Chondrocyte (in vitro differentiated cells): ENCODE results near the gene C14orf93. TPM values are rescaled to one million over a fixed set of nuclear protein-coding genes. Genes with fewer than 3 reads are reported as not detected.
"Not testable (repeated sequence)": the region's sequence is repeated elsewhere in the genome, so short reads cannot be mapped to it uniquely, and the experiment has no call there.

Experiments used
- DNase-seq: peaks from one replicate; pipeline ENCODE4 v3.0.0; 2021; ENCODE audit warnings: mixed read lengths, low spot score
- H3K27ac Mint-ChIP-seq: one replicate; pipeline ENCODE4 v1.8.0; 2021; ENCODE audit warnings: mild to moderate bottlenecking, moderate library complexity, mixed read lengths; ENCODE audit not compliant: unreplicated experiment
- H3K27me3 Mint-ChIP-seq: 2 replicates; pipeline ENCODE4 v1.8.0; 2021; ENCODE audit warnings: low read depth, mixed read lengths
- H3K36me3 Mint-ChIP-seq: 2 replicates; pipeline ENCODE4 v1.8.0; 2021; ENCODE audit warnings: low read depth, mixed read lengths
- H3K4me1 Mint-ChIP-seq: 2 replicates; pipeline ENCODE4 v1.8.0; 2021; ENCODE audit warnings: low read depth, mild to moderate bottlenecking, mixed read lengths
- H3K4me3 Mint-ChIP-seq: one replicate; pipeline ENCODE4 v1.8.0; 2021; ENCODE audit warnings: mild to moderate bottlenecking, moderate library complexity, mixed read lengths; ENCODE audit not compliant: unreplicated experiment
- H3K9me3 Mint-ChIP-seq: 2 replicates; pipeline ENCODE4 v1.8.0; 2021; ENCODE audit warnings: low read depth, mixed read lengths
- total RNA-seq: library from RNA; stranded (reverse); gene quantifications from 3 replicates; pipeline ENCODE4 v1.2.1, GENCODE V29; 2021
- TF ChIP-seq, protein P1 (sequence below): fragments of 200-600 bp; sonication (generic); IDR thresholded peaks from 2 replicates; pipeline ENCODE4 v1.5.0; 2021; ENCODE audit warnings: antibody characterized with exemption, mild to moderate bottlenecking, moderate library complexity

C14orf93 gene
- total RNA-seq, 1 donor from 2014 or later = 6.0 TPM

DNA sequence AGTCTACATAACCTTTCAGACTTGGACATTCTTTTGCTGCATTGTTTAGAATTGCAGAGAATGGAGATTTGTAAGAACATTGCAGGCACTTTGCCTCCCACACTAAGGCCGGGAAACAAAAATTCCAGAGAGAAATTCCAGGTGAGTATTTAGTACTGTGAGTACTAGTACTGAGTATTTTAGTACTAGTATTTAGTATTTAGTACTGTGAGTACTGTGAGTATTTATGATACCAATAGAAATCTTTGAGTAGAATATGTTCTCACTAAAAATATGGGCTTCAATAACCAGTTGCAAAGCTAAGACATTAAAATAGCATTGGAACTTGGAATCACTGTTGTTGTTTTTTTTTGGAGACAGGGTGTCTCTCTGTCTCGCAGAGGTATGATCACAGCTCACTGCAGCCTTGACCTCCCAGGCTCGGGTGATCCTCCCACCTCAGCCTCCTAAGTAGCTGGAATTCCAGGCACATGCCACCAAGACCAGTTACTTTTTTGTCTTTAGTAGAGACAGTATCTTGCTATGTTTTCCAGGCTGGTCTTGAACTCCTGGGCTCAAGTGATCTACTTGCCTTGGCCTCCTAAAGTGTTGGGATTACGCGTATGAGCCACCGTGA lies 47.8 kb downstream of the C14orf93 start:
- no peak for DNase-seq
- Mint-ChIP-seq H3K9me3 (no peaks in the 10 kb centered on the region), H3K27ac (no peak overlapping the region), H3K4me3 (no peak overlapping the region), H3K4me1 (no peaks in the 10 kb centered on the region), H3K27me3 (no peaks in the 10 kb centered on the region), H3K36me3 (no peaks in the 10 kb centered on the region)
- TF ChIP-seq, protein P1, sequence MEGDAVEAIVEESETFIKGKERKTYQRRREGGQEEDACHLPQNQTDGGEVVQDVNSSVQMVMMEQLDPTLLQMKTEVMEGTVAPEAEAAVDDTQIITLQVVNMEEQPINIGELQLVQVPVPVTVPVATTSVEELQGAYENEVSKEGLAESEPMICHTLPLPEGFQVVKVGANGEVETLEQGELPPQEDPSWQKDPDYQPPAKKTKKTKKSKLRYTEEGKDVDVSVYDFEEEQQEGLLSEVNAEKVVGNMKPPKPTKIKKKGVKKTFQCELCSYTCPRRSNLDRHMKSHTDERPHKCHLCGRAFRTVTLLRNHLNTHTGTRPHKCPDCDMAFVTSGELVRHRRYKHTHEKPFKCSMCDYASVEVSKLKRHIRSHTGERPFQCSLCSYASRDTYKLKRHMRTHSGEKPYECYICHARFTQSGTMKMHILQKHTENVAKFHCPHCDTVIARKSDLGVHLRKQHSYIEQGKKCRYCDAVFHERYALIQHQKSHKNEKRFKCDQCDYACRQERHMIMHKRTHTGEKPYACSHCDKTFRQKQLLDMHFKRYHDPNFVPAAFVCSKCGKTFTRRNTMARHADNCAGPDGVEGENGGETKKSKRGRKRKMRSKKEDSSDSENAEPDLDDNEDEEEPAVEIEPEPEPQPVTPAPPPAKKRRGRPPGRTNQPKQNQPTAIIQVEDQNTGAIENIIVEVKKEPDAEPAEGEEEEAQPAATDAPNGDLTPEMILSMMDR = no peak

DNA sequence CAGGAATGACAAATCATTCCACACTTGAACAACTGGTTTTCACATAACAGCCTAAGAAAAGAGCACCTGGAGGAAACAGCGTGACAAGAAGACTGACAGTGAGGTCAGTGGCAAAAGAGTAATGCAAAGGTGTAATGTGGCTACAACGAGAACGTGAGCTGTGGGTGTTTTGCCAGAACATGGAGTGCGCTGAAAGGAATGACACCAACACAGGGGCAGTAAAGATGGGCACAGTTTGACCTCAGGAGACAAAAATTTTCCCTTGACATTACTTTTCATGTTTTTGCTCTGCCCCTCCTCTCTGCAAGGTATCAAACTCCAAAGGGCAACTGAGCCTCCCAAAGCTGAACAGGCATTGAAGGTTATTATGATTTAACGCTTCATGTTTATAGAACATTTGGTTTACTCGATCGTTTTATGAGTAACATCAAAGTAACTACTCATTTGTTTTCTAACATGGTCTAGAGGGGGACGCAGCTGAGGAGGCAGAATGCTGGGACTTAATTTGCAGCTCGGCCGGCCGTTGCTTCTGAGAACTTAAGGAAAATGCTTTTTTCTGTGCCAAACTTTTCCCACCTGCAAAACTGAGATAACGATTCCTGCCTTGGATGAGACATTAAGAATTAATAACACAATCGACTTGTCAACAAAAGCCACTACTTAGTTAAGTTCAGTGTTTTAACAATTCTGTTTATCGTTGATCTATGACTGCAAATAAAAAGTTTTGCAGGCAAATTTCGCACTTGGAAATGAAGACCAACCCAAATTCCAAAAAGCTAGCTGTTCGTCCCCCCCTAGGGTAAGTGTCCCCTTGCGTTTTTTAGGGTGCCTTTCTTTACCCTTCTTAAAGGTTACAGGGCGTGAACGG lies 54.0 kb downstream of the C14orf93 start:
- Mint-ChIP-seq H3K4me3 (peak overlapping the region; percentile 91), H3K27me3 (no peaks in the 10 kb centered on the region), H3K36me3 (peaks cover 5% of the 10 kb centered on the region), H3K4me1 (peaks cover 16% of the 10 kb centered on the region), H3K9me3 (no peaks in the 10 kb centered on the region), H3K27ac (peak overlapping the region; percentile 94)
- TF ChIP-seq, protein P1 = no peak
- no peak for DNase-seq

DNA sequence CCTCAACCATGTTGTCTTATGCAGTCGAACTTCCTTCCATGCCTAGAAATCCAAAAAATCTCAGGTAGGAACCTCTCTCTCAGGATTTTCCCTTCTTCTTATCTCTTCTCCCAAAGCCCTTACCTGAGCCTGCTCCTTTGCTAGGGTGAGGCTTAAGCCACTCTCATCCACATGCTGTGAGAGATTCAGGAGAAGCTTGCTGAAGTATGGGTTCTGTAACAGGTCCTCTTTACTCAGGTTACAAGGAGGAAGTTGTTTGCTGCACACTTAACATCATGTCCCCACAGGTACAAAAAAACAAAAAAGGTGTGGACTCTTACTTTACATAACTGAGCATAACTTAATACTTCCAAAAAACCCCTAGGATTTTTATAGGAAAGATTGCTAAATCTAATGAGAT lies 57.5 kb downstream of the C14orf93 start:
- Mint-ChIP-seq H3K27ac (no peak overlapping the region), H3K4me1 (peaks cover 16% of the 10 kb centered on the region), H3K4me3 (no peak overlapping the region), H3K27me3 (no peaks in the 10 kb centered on the region), H3K9me3 (no peaks in the 10 kb centered on the region), H3K36me3 (peaks cover 12% of the 10 kb centered on the region)
- TF ChIP-seq, protein P1 = no peak
- DNase-seq = no peak

DNA sequence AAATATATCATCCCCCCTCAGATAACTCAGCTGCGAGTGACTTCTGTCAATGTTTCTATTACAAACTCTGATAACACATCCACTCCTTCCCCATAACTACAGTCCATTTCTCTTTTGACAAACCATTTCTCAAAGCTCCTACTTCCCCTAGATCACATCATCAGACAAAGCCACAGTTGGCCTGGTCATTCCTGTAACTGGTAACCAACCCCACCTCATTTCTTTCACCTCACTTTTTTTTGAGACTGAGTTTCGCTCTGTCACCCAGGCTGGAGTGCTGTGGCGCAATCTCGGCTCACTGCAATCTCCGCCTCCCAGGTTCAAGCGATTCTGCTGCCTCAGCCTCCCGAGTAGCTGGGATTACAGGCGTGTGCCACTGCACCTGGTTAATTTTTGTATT lies 58.1 kb downstream of the C14orf93 start:
- not testable (repeated sequence) for H3K9me3 Mint-ChIP-seq, H3K27me3 Mint-ChIP-seq, H3K4me3 Mint-ChIP-seq, H3K27ac Mint-ChIP-seq, DNase-seq
- Mint-ChIP-seq H3K4me1 (peaks cover 16% of the 10 kb centered on the region), H3K36me3 (peaks cover 16% of the 10 kb centered on the region)

DNA sequence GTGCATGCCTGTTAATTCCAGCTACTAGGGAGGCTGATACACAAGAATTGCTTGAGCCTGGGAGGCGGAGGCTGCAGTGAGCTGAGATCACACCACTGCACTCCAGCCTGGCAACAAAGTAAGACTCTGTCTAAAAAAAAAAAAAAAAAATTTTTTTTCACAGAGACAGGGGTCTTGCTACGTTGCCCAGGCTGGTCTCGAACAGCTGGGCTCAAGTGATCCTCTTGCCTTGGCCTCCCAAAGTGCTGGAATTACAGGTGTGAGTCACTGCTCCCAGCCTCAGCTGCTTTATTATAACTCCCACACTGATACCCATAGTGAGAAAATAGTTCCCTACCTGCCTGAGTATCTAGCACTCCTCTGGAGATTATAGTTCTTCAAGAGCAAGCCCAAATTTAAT lies 64.3 kb downstream of the C14orf93 start:
- peaks cover 18% of the 10 kb centered on the region for H3K36me3 Mint-ChIP-seq
- no peaks in the 10 kb centered on the region for H3K9me3 Mint-ChIP-seq
- no peaks in the 10 kb centered on the region for H3K4me1 Mint-ChIP-seq
- H3K27ac Mint-ChIP-seq = no peak overlapping the region
- TF ChIP-seq, protein P1 = no peak
- no peak for DNase-seq
- no peak overlapping the region for H3K4me3 Mint-ChIP-seq
- no peaks in the 10 kb centered on the region for H3K27me3 Mint-ChIP-seq
